ENCODE data around the gene RBM20. TPM values are rescaled to one million over a fixed set of nuclear protein-coding genes. Genes with fewer than 3 reads are reported as not detected.
A peak's percentile ranks its signal among the peaks of the same experiment; 100 is the strongest.

The RBM20 gene
- total RNA-seq, 1 experiment from 2014 or later, result 0.17 TPM

- Histone ChIP-seq H2AFZ (ENCODE audit: low read length) (peak within 1 kb of the TSS; percentile 75), H4K20me1 (ENCODE audit: control insufficient read depth, insufficient read depth, insufficient read length) (no peaks in the 10 kb centered on the region), H3K14ac (ENCODE audit: insufficient read depth, low read length) (peak within 1 kb of the TSS; percentile 88), H3K23me2 (ENCODE audit: insufficient read length, low read depth, low read length, poor library complexity, severe bottlenecking) (peaks cover 11% of the 10 kb centered on the region), H4K8ac (replicated peaks; ENCODE audit: insufficient read length, low read depth, low read length) (no peak within 1 kb of the TSS), H2BK120ac (ENCODE audit: low read depth, low read length, poor library complexity, severe bottlenecking) (peak within 1 kb of the TSS; percentile 87), H3K27me3 (ENCODE audit: insufficient read depth, low read length) (no peaks in the 10 kb centered on the region), H3K23ac (ENCODE audit: insufficient read length, low read depth, low read length) (no peak within 1 kb of the TSS), H2BK15ac (ENCODE audit: low read depth, low read length) (no peak within 1 kb of the TSS), H3K4me2 (ENCODE audit: insufficient read depth, insufficient read length, low read length) (peak within 1 kb of the TSS; percentile 94), H3K4me1 (ENCODE audit: insufficient read depth, low read length) (no peaks in the 10 kb centered on the region; the same call in 1 of the 2 replicates), H3K27ac (ENCODE audit: insufficient read length, low read depth, low read length) (no peak within 1 kb of the TSS), H3K79me1 (ENCODE audit: insufficient read depth, low read depth, low read length, poor library complexity, severe bottlenecking) (no peaks in the 10 kb centered on the region), H3K9me3 (ENCODE audit: control insufficient read depth, low read depth, low read length) (no peaks in the 10 kb centered on the region), H2AK5ac (ENCODE audit: insufficient read length, low read length) (no peak within 1 kb of the TSS), H3K56ac (ENCODE audit: insufficient read length, low read depth, low read length) (no peak within 1 kb of the TSS), H3K4ac (ENCODE audit: low read depth, low read length) (no peak within 1 kb of the TSS; the same call in 1 of the 2 replicates), H2BK5ac (ENCODE audit: insufficient read length, low read length) (no peak within 1 kb of the TSS), H3K9ac (ENCODE audit: extremely low read depth, insufficient read length, low read length) (peak within 1 kb of the TSS; percentile 68), H2BK12ac (ENCODE audit: insufficient read length, low read depth, low read length) (peak within 1 kb of the TSS; percentile 0), H2BK20ac (ENCODE audit: low read depth, low read length, poor library complexity, severe bottlenecking) (no peak within 1 kb of the TSS), H3K18ac (ENCODE audit: insufficient read length, low read depth, low read length) (peak within 1 kb of the TSS; percentile 88), H4K91ac (ENCODE audit: insufficient read length, low read depth, low read length) (no peak within 1 kb of the TSS), H3K79me2 (ENCODE audit: insufficient read depth, low read length) (no peaks in the 10 kb centered on the region), H3T11ph (ENCODE audit: low read length) (peak within 1 kb of the TSS; percentile 73), H4K5ac (ENCODE audit: insufficient read length, low read depth, low read length) (peak within 1 kb of the TSS; percentile 69)
- peak; percentile 100 for DNase-seq
- no CpG with 5 or more reads among the region's 47 CpGs for WGBS (ENCODE audit: extremely low coverage, insufficient read length, low lambda C conversion rate)
- H3K27ac Mint-ChIP-seq, result peak within 1 kb of the TSS; percentile 83 to 96 (median 96)
- H3K4me3 Mint-ChIP-seq, result peak within 1 kb of the TSS; percentile 78 to 87
- no peak for TF ChIP-seq CTCF (conservative IDR thresholded peaks at IDR 0.05)
- no peaks in the 10 kb centered on the region; a peak in 1 of 5 replicates for H3K9me3 Mint-ChIP-seq
- peaks cover 24 to 25% of the 10 kb centered on the region in 2 experiments for H3K4me1 Mint-ChIP-seq
- H3K27me3 Mint-ChIP-seq (ENCODE audit: low read depth), result no peaks in the 10 kb centered on the region
- peaks cover 0 to 4% (median 0%) of the 10 kb centered on the region in 3 experiments; a peak in 1 of 7 replicates for H3K36me3 Mint-ChIP-seq (ENCODE audit: insufficient read depth in 1 of 3, low read depth in 3 of 3)
Observed at GRCh38 chr10:110871298-110872084, 227.4 kb downstream of the RBM20 start, which contains the start of gene PDCD4. PDCD4 (plus strand) TSS chr10:110871928; CDS start chr10:110876028, 4,100 bp downstream.
